Adrenal gland (tissue), 5 donors: ENCODE measurements around the gene OR12D1.

ENCODE experiments used
- POLR2A ChIP-seq, 2 donors: fragments of 450-650 bp; IDR thresholded peaks; one replicate each; pipeline ENCODE4 v1.6.1; 2017; ENCODE audit warnings: antibody characterized with exemption in 2 of 2, mild to moderate bottlenecking in 2 of 2, moderate library complexity in 1 of 2
- TF ChIP-seq, protein P1 (sequence below), 6 experiments: fragments of 450-650 bp in 4 of 6; fragments of 200-600 bp in 2 of 6; sonication (generic) in 1 of 6; IDR thresholded peaks; 1 replicate in 5 of 6; 2 replicates in 1 of 6; pipeline versions ENCODE4 v1.5.1 to v1.8.0; 2016 to 2021; ENCODE audit warnings: antibody characterized with exemption in 6 of 6, mild to moderate bottlenecking in 2 of 6, moderate library complexity in 1 of 6
- donor health status: DM: no; HTN: no; CAD: no.

DNA sequence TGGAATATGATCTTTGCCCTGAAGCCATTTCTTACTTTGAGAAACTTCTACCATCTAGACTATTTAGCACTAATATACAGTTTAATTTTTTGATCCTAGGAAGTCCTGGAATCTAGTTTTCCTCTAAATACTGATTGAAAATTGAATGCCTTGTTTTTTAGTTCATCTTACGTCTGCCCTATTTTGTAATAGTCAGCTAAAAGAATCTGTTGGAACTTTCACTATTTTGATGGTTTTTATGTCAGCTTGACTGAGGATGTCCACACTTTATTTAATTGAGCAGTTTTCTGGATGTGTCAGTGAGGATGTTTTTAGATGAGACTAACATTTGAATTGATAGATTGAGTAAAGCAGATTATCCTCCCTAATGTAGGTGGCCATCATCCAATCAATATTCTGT lies 10.9 kb upstream of the OR12D1 start:
- TF ChIP-seq, protein P1, sequence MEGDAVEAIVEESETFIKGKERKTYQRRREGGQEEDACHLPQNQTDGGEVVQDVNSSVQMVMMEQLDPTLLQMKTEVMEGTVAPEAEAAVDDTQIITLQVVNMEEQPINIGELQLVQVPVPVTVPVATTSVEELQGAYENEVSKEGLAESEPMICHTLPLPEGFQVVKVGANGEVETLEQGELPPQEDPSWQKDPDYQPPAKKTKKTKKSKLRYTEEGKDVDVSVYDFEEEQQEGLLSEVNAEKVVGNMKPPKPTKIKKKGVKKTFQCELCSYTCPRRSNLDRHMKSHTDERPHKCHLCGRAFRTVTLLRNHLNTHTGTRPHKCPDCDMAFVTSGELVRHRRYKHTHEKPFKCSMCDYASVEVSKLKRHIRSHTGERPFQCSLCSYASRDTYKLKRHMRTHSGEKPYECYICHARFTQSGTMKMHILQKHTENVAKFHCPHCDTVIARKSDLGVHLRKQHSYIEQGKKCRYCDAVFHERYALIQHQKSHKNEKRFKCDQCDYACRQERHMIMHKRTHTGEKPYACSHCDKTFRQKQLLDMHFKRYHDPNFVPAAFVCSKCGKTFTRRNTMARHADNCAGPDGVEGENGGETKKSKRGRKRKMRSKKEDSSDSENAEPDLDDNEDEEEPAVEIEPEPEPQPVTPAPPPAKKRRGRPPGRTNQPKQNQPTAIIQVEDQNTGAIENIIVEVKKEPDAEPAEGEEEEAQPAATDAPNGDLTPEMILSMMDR (IDR thresholded peaks at IDR 0.05) = no peak
- no peak for TF ChIP-seq POLR2A (IDR thresholded peaks at IDR 0.05)
